K562 (cell line): ENCODE measurements around the gene BEND5. TPM values are rescaled to one million over a fixed set of nuclear protein-coding genes. Genes with fewer than 3 reads are reported as not detected.

Source experiments
- ATAC-seq: fragments of 200-7000 bp; cut with Tn5 transposase; 3 replicates; pipeline ENCODE4 v1.9.1; 2020; ENCODE audit warnings: moderate library complexity
- BruUV-seq: library from RNA; stranded (reverse); fragments of 400-500 nt; replicated peaks from 2 replicates; lab custom pipeline; 2021; lab: Mats Ljungman, UMichigan
- CTCF ChIA-PET: fragments of 300-600 bp; formaldehyde crosslinking; extraction: SDS; loops from one replicate; lab custom pipeline; 2021; ENCODE audit warnings: low intra/inter-chr PET ratio; lab: Yijun Ruan, JAX
- POLR2A ChIA-PET: fragments of 300-600, 350-650 bp; sonication (Branson Sonifier 250); formaldehyde crosslinking; extraction: SDS; loops from one replicate; lab custom pipeline; 2021; ENCODE audit warnings: antibody characterized with exemption, inconsistent platforms; lab: Yijun Ruan, JAX
- DNase-seq, 4 experiments: peaks; one replicate each; pipeline versions ENCODE4 v3.0.0 to v3.0.0-alpha.2; 2011 to 2018; ENCODE audit warnings: low spot score in 3 of 4, mixed read lengths in 3 of 4; ENCODE audit errors: extremely low read depth in 1 of 4
- FAIRE-seq: peaks from 2 replicates; lab custom pipeline; 2011; peaks lifted over from hg19 to GRCh38; lab: Jason Lieb, UNC
- H2AFZ ChIP-seq: 2 replicates; pipeline ENCODE4 v1.6.0; 2011; ENCODE audit warnings: low read depth, low read length, control low read depth, inconsistent platforms
- H3K27ac ChIP-seq: fragments of 200-600 bp; 3 replicates; pipeline ENCODE4 v1.8.0; 2011; ENCODE audit warnings: low read depth, mild to moderate bottlenecking, control low read depth, inconsistent platforms, low read length, moderate library complexity, mixed read lengths; ENCODE audit errors: extremely low read depth
- H3K27me3 ChIP-seq, 2 experiments: fragments of 300-600 bp in 1 of 2; 2 replicates in 1 of 2; 3 replicates in 1 of 2; pipeline versions ENCODE4 v1.6.0 to v1.8.0; 2011; ENCODE audit warnings: inconsistent platforms in 2 of 2, low read length in 2 of 2, mild to moderate bottlenecking in 1 of 2, mixed read lengths in 1 of 2, moderate library complexity in 1 of 2; ENCODE audit not compliant: control insufficient read depth in 2 of 2, insufficient read depth in 2 of 2
- H3K36me3 ChIP-seq: fragments of 300-600 bp; 3 replicates; pipeline ENCODE4 v1.8.0; 2011; ENCODE audit warnings: mild to moderate bottlenecking, low read length, inconsistent platforms; ENCODE audit not compliant: control insufficient read depth, insufficient read depth
- H3K4me1 ChIP-seq, 2 experiments: fragments of 200-600 bp in 1 of 2; replicated peaks in 1 of 2; 2 replicates in 1 of 2; 3 replicates in 1 of 2; pipeline versions ENCODE4 v1.5.1 to v1.8.0; 2011; ENCODE audit warnings: inconsistent platforms in 2 of 2, low read length in 2 of 2, mild to moderate bottlenecking in 1 of 2, mixed read lengths in 1 of 2, moderate library complexity in 1 of 2; ENCODE audit not compliant: control insufficient read depth in 2 of 2, insufficient read depth in 2 of 2
- H3K4me2 ChIP-seq: 2 replicates; pipeline ENCODE4 v1.6.1; 2011; ENCODE audit warnings: low read length, control low read depth, inconsistent platforms, mixed read lengths; ENCODE audit not compliant: insufficient read depth
- H3K4me3 ChIP-seq: fragments of 200-600 bp; sonication (generic), shearing (Covaris generic); 2 replicates; pipeline ENCODE4 v1.5.1; 2016; ENCODE audit warnings: control low read depth, inconsistent platforms
- H3K79me2 ChIP-seq: fragments of 200-600 bp; 3 replicates; pipeline ENCODE4 v1.8.0; 2011; ENCODE audit warnings: low read length, inconsistent platforms; ENCODE audit not compliant: control insufficient read depth, insufficient read depth
- H3K9ac ChIP-seq, 2 experiments: 2 replicates each; pipeline versions ENCODE4 v1.6.0 to v1.6.1; 2011; ENCODE audit warnings: low read depth in 2 of 2, low read length in 2 of 2, control low read depth in 1 of 2, inconsistent platforms in 1 of 2, mild to moderate bottlenecking in 1 of 2, mixed read lengths in 1 of 2; ENCODE audit not compliant: insufficient read depth in 1 of 2
- H3K9me1 ChIP-seq: one replicate; pipeline ENCODE4 v1.6.0; 2011; ENCODE audit warnings: inconsistent platforms, mild to moderate bottlenecking, low read length, moderate library complexity; ENCODE audit not compliant: control insufficient read depth, insufficient read depth
- H3K9me3 ChIP-seq: replicated peaks from 2 replicates; pipeline ENCODE4 v1.5.1; 2011; ENCODE audit warnings: low read depth, low read length, inconsistent platforms; ENCODE audit not compliant: control insufficient read depth, insufficient read depth
- H4K20me1 ChIP-seq: replicated peaks from 2 replicates; pipeline ENCODE4 v1.6.1; 2011; ENCODE audit warnings: low read length, inconsistent platforms, mixed read lengths; ENCODE audit not compliant: control insufficient read depth, insufficient read depth
- ATF3 ChIP-seq, 2 experiments: fragments of 450-650 bp in 1 of 2; sonication (generic) in 1 of 2; formaldehyde crosslinking in 1 of 2; IDR thresholded peaks in 1 of 2; conservative IDR thresholded peaks in 1 of 2; 2 replicates each; pipeline versions ENCODE4 v1.6.1 to v1.8.1; 2016 to 2023; ENCODE audit warnings: mild to moderate bottlenecking in 2 of 2, moderate library complexity in 2 of 2, inconsistent platforms in 1 of 2, missing genetic modification reagents in 1 of 2
- SRSF3 ChIP-seq: fragments of 200-400 bp; formaldehyde crosslinking; IDR thresholded peaks from 2 replicates; pipeline ENCODE4 v1.6.1; 2016; ENCODE audit warnings: mild to moderate bottlenecking, low read length, moderate library complexity; ENCODE audit not compliant: insufficient read depth
- TBL1XR1 ChIP-seq, 2 experiments: IDR thresholded peaks; 2 replicates each; pipeline ENCODE4 v1.6.1; 2012; ENCODE audit warnings: improper control_type of control experiment in 2 of 2, low read length in 2 of 2, mild to moderate bottlenecking in 1 of 2
- ZBTB49 ChIP-seq: sonication (generic); formaldehyde crosslinking; IDR thresholded peaks from 2 replicates; pipeline ENCODE4 v1.8.0; 2022; ENCODE audit warnings: missing genetic modification reagents, mild to moderate bottlenecking, borderline replicate concordance
- ZNF263 ChIP-seq: sonication (generic); formaldehyde crosslinking; IDR thresholded peaks from 2 replicates; pipeline ENCODE4 v1.8.0; 2022; ENCODE audit warnings: mild to moderate bottlenecking, missing genetic modification reagents, borderline replicate concordance
- WGBS: fragments of 100-300 bp; shearing (Covaris generic); methylation state at CpG from one replicate; pipeline ENCODE4 v1.1.6; 2016; ENCODE audit warnings: low coverage, mixed read lengths; ENCODE audit not compliant: insufficient coverage; ENCODE audit errors: missing lambda C conversion rate; 5-methylcytosine and 5-hydroxymethylcytosine counted together
- in situ Hi-C: fragments of 300-500 bp; cut with MboI; formaldehyde crosslinking; loops from 4 replicates; pipeline ENCODE4 v1.15.0; 2018; ENCODE audit warnings: inconsistent platforms, mixed read lengths
- intact Hi-C: fragments of 100-400 bp; cut with micrococcal nuclease; formaldehyde crosslinking; loops from 2 replicates; pipeline ENCODE4 v1.14.2; 2022
- polyA plus RNA-seq, 8 experiments: library from polyadenylated mRNA; depleted of rRNA in 4 of 8; stranded (reverse) in 5 of 8; unstranded in 3 of 8; fragments of >200 nt; fragmentation: Nextera tagmentation in 2 of 8; fragmentation: Illumina TruSeq in 1 of 8; extraction: Ambion mirVana in 2 of 8; extraction: Trizol in 1 of 8; gene quantifications; 2 replicates each; pipeline versions ENCODE4 v1.2.1 to v1.2.3, GENCODE V29; 2011 to 2014; ENCODE audit warnings: inconsistent platforms in 1 of 8, missing spikeins in 1 of 8
- total RNA-seq, 7 experiments: library from RNA; depleted of rRNA in 6 of 7; stranded (reverse); fragments of >200 nt in 6 of 7; fragmentation: Illumina TruSeq in 2 of 7; extraction: Trizol in 2 of 7; gene quantifications; 2 replicates each; pipeline versions ENCODE4 v1.2.1 to v1.2.3, GENCODE V29; 2011 to 2021; ENCODE audit warnings: low replicate concordance in 1 of 7

BEND5 gene
- total and polyA plus RNA-seq, 9 of the 15 experiments (the other 6 are each of a cell fraction or from before 2014, with no cell fraction given) = not detected

DNA sequence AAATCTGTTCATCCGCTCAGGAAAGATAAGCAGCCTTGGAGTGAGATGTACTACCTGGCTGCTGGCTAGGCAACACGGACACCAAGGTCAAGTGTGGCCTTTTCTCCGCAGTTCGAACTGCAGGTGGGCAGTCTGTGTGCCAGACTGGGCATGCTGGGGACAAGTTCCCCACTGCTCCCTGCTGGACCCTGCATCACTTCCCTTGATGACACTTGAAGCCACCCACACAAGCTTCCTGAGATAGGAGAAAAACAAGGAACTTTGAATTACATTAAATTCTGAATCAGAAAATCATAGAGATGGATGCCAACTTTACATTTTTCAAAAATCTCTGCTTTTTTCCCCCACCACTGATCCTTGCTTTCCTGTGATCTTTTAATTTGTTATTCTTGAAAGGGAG, 38.3 kb downstream of the BEND5 start:
- no peak overlapping the region for H3K27ac ChIP-seq
- H3K9me3 ChIP-seq = no peaks in the 10 kb centered on the region; the same call in 1 of the 2 replicates
- no TSS peak for BruUV-seq
- no peaks in the 10 kb centered on the region for H3K9me1 ChIP-seq
- H2AFZ ChIP-seq = no peak overlapping the region
- DNase-seq = no peak
- H3K4me2 ChIP-seq = no peak overlapping the region
- no peak overlapping the region for H3K4me3 ChIP-seq
- no peaks in the 10 kb centered on the region for H3K4me1 ChIP-seq
- H3K27me3 ChIP-seq = no peaks in the 10 kb centered on the region
- 0% methylated on average over 4 of the region's 4 CpGs for WGBS
- intact Hi-C loops (no loop called here), in situ Hi-C loops (no loop called here)
- CTCF ChIA-PET = no interaction called here
- POLR2A ChIA-PET = no interaction called here
- no peak for ATAC-seq
- no peaks in the 10 kb centered on the region for H3K79me2 ChIP-seq
- H3K36me3 ChIP-seq = no peaks in the 10 kb centered on the region
- TF ChIP-seq ZNF263 (CRISPR knock-in tag) (no peak), TBL1XR1 (IDR thresholded peaks at IDR 0.05; ENCODE audit: low read length in 2 of 2) (no peak), SRSF3 (no peak), ATF3 (IDR thresholded peaks at IDR 0.05) (no peak), ATF3 (CRISPR knock-in tag; conservative IDR thresholded peaks at IDR 0.05) (no peak), ZBTB49 (no peak)
- no peak overlapping the region for H3K9ac ChIP-seq
- no peak for FAIRE-seq
- H4K20me1 ChIP-seq = no peaks in the 10 kb centered on the region
